GM12892 (cell line): ENCODE measurements around the gene NFKB1.

Experiments used
- POLR2A ChIP-seq: IDR thresholded peaks from 2 replicates; pipeline ENCODE4 v1.6.1; 2011; ENCODE audit warnings: low read depth, low read length, control low read depth
- POLR2AphosphoS5 ChIP-seq: IDR thresholded peaks from 2 replicates; pipeline ENCODE4 v1.6.1; 2011; ENCODE audit warnings: low read depth, low read length, control low read depth

GRCh38 chr4:102642631-102643298 lies 141.6 kb downstream of the NFKB1 start:
- TF ChIP-seq POLR2A: no peak
- no peak for TF ChIP-seq POLR2AphosphoS5
